H1 (cell line): ENCODE measurements around the gene TTC21A. TPM values are rescaled to one million over a fixed set of nuclear protein-coding genes. Genes with fewer than 3 reads are reported as not detected.

Experiments
- CTCF ChIA-PET: fragments of 300-600 bp; sonication (Branson Sonifier 250); formaldehyde crosslinking; loops from one replicate; lab custom pipeline; 2021; ENCODE audit not compliant: partially characterized antibody; lab: Charles Lee
- POLR2A ChIA-PET: fragments of 300-600 bp; sonication (Branson Sonifier 250); formaldehyde crosslinking; loops from one replicate; lab custom pipeline; 2021; ENCODE audit warnings: inconsistent platforms; ENCODE audit not compliant: partially characterized antibody; lab: Charles Lee
- DNase-seq, 2 experiments: peaks; one replicate each; pipeline versions ENCODE4 v3.0.0 to v3.0.0-alpha.2; 2010 to 2022; ENCODE audit warnings: low spot score in 2 of 2, low read depth in 1 of 2, mixed read lengths in 1 of 2
- FAIRE-seq: peaks from 2 replicates; lab custom pipeline; 2011; peaks lifted over from hg19 to GRCh38; lab: Jason Lieb, UNC
- H2AFZ ChIP-seq: 2 replicates; pipeline ENCODE4 v1.8.1; 2012; ENCODE audit warnings: low read length, inconsistent platforms
- H2AK5ac ChIP-seq: 2 replicates; pipeline ENCODE4 v1.6.1; 2013; ENCODE audit warnings: low read depth, low read length
- H2BK120ac ChIP-seq: replicated peaks from 2 replicates; pipeline ENCODE3; 2013; ENCODE audit warnings: low read depth, low read length, inconsistent platforms
- H2BK12ac ChIP-seq: 2 replicates; pipeline ENCODE4 v1.6.1; 2013; ENCODE audit warnings: low read depth, low read length
- H2BK15ac ChIP-seq: 2 replicates; pipeline ENCODE4 v1.6.1; 2013; ENCODE audit warnings: low read length
- H2BK20ac ChIP-seq: 2 replicates; pipeline ENCODE4 v1.6.1; 2013; ENCODE audit warnings: low read length
- H2BK5ac ChIP-seq: 2 replicates; pipeline ENCODE4 v1.6.1; 2013; ENCODE audit warnings: low read depth, low read length
- H3K14ac ChIP-seq: 2 replicates; pipeline ENCODE4 v1.6.1; 2013; ENCODE audit warnings: inconsistent platforms; ENCODE audit not compliant: insufficient read length
- H3K18ac ChIP-seq: 2 replicates; pipeline ENCODE4 v1.6.1; 2013; ENCODE audit warnings: low read length; ENCODE audit errors: extremely low read depth
- H3K23ac ChIP-seq: 2 replicates; pipeline ENCODE4 v1.6.1; 2013; ENCODE audit warnings: inconsistent platforms; ENCODE audit not compliant: insufficient read length
- H3K23me2 ChIP-seq: 2 replicates; pipeline ENCODE4 v1.6.1; 2013; ENCODE audit warnings: low read depth, low read length
- H3K27ac ChIP-seq: 2 replicates; pipeline ENCODE4 v1.6.1; 2011; ENCODE audit warnings: low read depth, low read length, inconsistent platforms
- H3K27me3 ChIP-seq, 4 experiments: replicated peaks in 1 of 4; 1 replicate in 1 of 4; 2 replicates in 3 of 4; pipeline versions ENCODE4 v1.6.1 to v1.8.1; 2011 to 2013; ENCODE audit warnings: low read length in 3 of 4, mild to moderate bottlenecking in 3 of 4, inconsistent platforms in 2 of 4, mixed read lengths in 2 of 4, moderate library complexity in 1 of 4; ENCODE audit not compliant: control insufficient read depth in 3 of 4, insufficient read depth in 3 of 4; ENCODE audit errors: extremely low read depth in 1 of 4
- H3K36me3 ChIP-seq, 4 experiments: 2 replicates each; pipeline versions ENCODE4 v1.6.1 to v1.8.1; 2011 to 2013; ENCODE audit warnings: mild to moderate bottlenecking in 4 of 4, low read length in 3 of 4, moderate library complexity in 2 of 4, control low read depth in 1 of 4, inconsistent platforms in 1 of 4; ENCODE audit not compliant: insufficient read depth in 4 of 4, control insufficient read depth in 2 of 4
- H3K4ac ChIP-seq: replicated peaks from 2 replicates; pipeline ENCODE3; 2013; ENCODE audit warnings: low read length, low read depth, mixed read lengths, inconsistent platforms; ENCODE audit not compliant: insufficient read length
- H3K4me1 ChIP-seq, 4 experiments: replicated peaks in 1 of 4; 1 replicate in 1 of 4; 2 replicates in 3 of 4; pipeline versions ENCODE4 v1.6.1 to v1.8.1; 2011 to 2013; ENCODE audit warnings: low read length in 3 of 4, inconsistent platforms in 2 of 4, mixed read lengths in 1 of 4; ENCODE audit not compliant: insufficient read depth in 4 of 4, control insufficient read depth in 3 of 4
- H3K4me2 ChIP-seq, 2 experiments: 2 replicates each; pipeline versions ENCODE4 v1.6.1 to v1.8.1; 2011 to 2013; ENCODE audit warnings: low read depth in 2 of 2, low read length in 2 of 2, control low read depth in 1 of 2, inconsistent platforms in 1 of 2, mild to moderate bottlenecking in 1 of 2; ENCODE audit not compliant: insufficient read depth in 1 of 2
- H3K4me3 ChIP-seq, 4 experiments: fragments of 200-600, 300-600 bp in 1 of 4; sonication (generic), shearing (Covaris generic), sonication (Bioruptor Twin) in 1 of 4; 2 replicates each; pipeline versions ENCODE4 v1.5.1 to v1.8.1; 2011 to 2016; ENCODE audit warnings: low read length in 4 of 4, low read depth in 3 of 4, control low read depth in 2 of 4, inconsistent platforms in 2 of 4, mild to moderate bottlenecking in 2 of 4, mixed read lengths in 1 of 4, moderate library complexity in 1 of 4; ENCODE audit not compliant: insufficient read depth in 2 of 4; ENCODE audit errors: extremely low read depth in 1 of 4
- H3K56ac ChIP-seq: replicated peaks from 2 replicates; pipeline ENCODE3; 2013; ENCODE audit warnings: low read depth, mild to moderate bottlenecking, mixed read lengths, low read length, inconsistent platforms; ENCODE audit not compliant: insufficient read length
- H3K79me1 ChIP-seq: 2 replicates; pipeline ENCODE4 v1.6.1; 2013; ENCODE audit warnings: low read depth, low read length, control low read depth
- H3K79me2 ChIP-seq, 2 experiments: 2 replicates each; pipeline versions ENCODE4 v1.6.1 to v1.8.1; 2012 to 2013; ENCODE audit warnings: low read length in 2 of 2, mild to moderate bottlenecking in 2 of 2, inconsistent platforms in 1 of 2; ENCODE audit not compliant: insufficient read depth in 2 of 2, control insufficient read depth in 1 of 2
- H3K9ac ChIP-seq, 4 experiments: replicated peaks in 1 of 4; 1 replicate in 1 of 4; 2 replicates in 3 of 4; pipeline versions ENCODE4 v1.6.1 to v1.8.1; 2011 to 2013; ENCODE audit warnings: low read depth in 3 of 4, low read length in 3 of 4, control low read depth in 2 of 4, mild to moderate bottlenecking in 2 of 4, moderate library complexity in 2 of 4, inconsistent platforms in 1 of 4; ENCODE audit errors: extremely low read depth in 1 of 4
- H3K9me3 ChIP-seq, 2 experiments: 2 replicates each; pipeline versions ENCODE4 v1.6.1 to v1.8.1; 2012 to 2013; ENCODE audit warnings: mild to moderate bottlenecking in 2 of 2, moderate library complexity in 2 of 2, control low read depth in 1 of 2, inconsistent platforms in 1 of 2, low read depth in 1 of 2, low read length in 1 of 2, mixed read lengths in 1 of 2; ENCODE audit not compliant: insufficient read depth in 2 of 2
- H4K20me1 ChIP-seq, 2 experiments: replicated peaks in 1 of 2; 2 replicates each; pipeline versions ENCODE3 to v1.8.1; 2011 to 2013; ENCODE audit warnings: inconsistent platforms in 2 of 2, low read length in 2 of 2, mild to moderate bottlenecking in 1 of 2; ENCODE audit not compliant: insufficient read depth in 2 of 2, control insufficient read depth in 1 of 2
- H4K5ac ChIP-seq: 2 replicates; pipeline ENCODE4 v1.6.1; 2013; ENCODE audit warnings: low read length, low read depth, mixed read lengths, inconsistent platforms; ENCODE audit not compliant: insufficient read length
- H4K8ac ChIP-seq: 2 replicates; pipeline ENCODE4 v1.8.0; 2013; ENCODE audit warnings: mild to moderate bottlenecking, moderate library complexity, low read length, inconsistent platforms; ENCODE audit not compliant: insufficient read depth; ENCODE audit errors: extremely low read depth
- H4K91ac ChIP-seq: replicated peaks from 2 replicates; pipeline ENCODE3; 2013; ENCODE audit warnings: low read length, mixed read lengths, inconsistent platforms; ENCODE audit not compliant: insufficient read length
- ASH2L ChIP-seq: fragments of 200-600, 300-600 bp; sonication (generic); IDR thresholded peaks from one replicate; pipeline ENCODE4 v1.7.1; 2017; ENCODE audit warnings: low read length
- BCL11A ChIP-seq, 2 experiments: IDR thresholded peaks; one replicate each; pipeline ENCODE4 v1.6.1; 2011; ENCODE audit warnings: low read depth in 2 of 2, low read length in 2 of 2, mild to moderate bottlenecking in 2 of 2
- CHD1 ChIP-seq: IDR thresholded peaks from 2 replicates; pipeline ENCODE4 v1.6.1; 2012; ENCODE audit warnings: low read depth, low read length, improper control_type of control experiment
- CHD2 ChIP-seq: IDR thresholded peaks from 2 replicates; pipeline ENCODE4 v1.6.1; 2012; ENCODE audit warnings: low read length, improper control_type of control experiment
- CTBP2 ChIP-seq: IDR thresholded peaks from 2 replicates; pipeline ENCODE4 v1.7.0; 2011; ENCODE audit warnings: borderline replicate concordance, mild to moderate bottlenecking, moderate library complexity, mixed read lengths, low read length; ENCODE audit not compliant: insufficient read depth, insufficient read length
- FOSL1 ChIP-seq: IDR thresholded peaks from 2 replicates; pipeline ENCODE4 v1.6.1; 2011; ENCODE audit warnings: mild to moderate bottlenecking, low read depth, low read length, moderate library complexity; ENCODE audit not compliant: insufficient read depth
- GABPA ChIP-seq: IDR thresholded peaks from 2 replicates; pipeline ENCODE4 v1.6.1; 2011; ENCODE audit warnings: mild to moderate bottlenecking, low read length, moderate library complexity, borderline replicate concordance; ENCODE audit not compliant: insufficient read depth
- JUND ChIP-seq: IDR thresholded peaks from 2 replicates; pipeline ENCODE4 v1.6.1; 2011; ENCODE audit warnings: mild to moderate bottlenecking, improper control_type of control experiment, low read length
- MAFK ChIP-seq: IDR thresholded peaks from 2 replicates; pipeline ENCODE4 v1.6.1; 2012; ENCODE audit warnings: low read depth, mild to moderate bottlenecking, improper control_type of control experiment, low read length
- NANOG ChIP-seq: IDR thresholded peaks from 2 replicates; pipeline ENCODE4 v1.6.1; 2011; ENCODE audit warnings: low read length, low read depth, mild to moderate bottlenecking, inconsistent platforms; ENCODE audit not compliant: insufficient read depth, poor library complexity, severe bottlenecking
- NRF1 ChIP-seq: IDR thresholded peaks from 2 replicates; pipeline ENCODE4 v1.6.1; 2011; ENCODE audit warnings: mild to moderate bottlenecking, low read depth, low read length, improper control_type of control experiment
- POLR2AphosphoS5 ChIP-seq: IDR thresholded peaks from 2 replicates; pipeline ENCODE4 v1.6.1; 2011; ENCODE audit warnings: low read depth, low read length
- SRF ChIP-seq: IDR thresholded peaks from 2 replicates; pipeline ENCODE4 v1.6.1; 2011; ENCODE audit warnings: mild to moderate bottlenecking, low read depth, low read length, moderate library complexity
- WGBS, 2 experiments: shearing (Covaris generic) in 1 of 2; methylation state at CpG; one replicate each; pipeline versions ENCODE4 v1.1.6 to v1.1.7; 2013 to 2015; ENCODE audit warnings: low lambda C conversion rate in 2 of 2, mixed read lengths in 2 of 2, inconsistent platforms in 1 of 2, low coverage in 1 of 2, missing lambda C conversion rate in 1 of 2; ENCODE audit not compliant: insufficient replicate concordance in 2 of 2, insufficient coverage in 1 of 2, insufficient read length in 1 of 2; ENCODE audit errors: extremely low coverage in 1 of 2, missing lambda C conversion rate in 1 of 2; 5-methylcytosine and 5-hydroxymethylcytosine counted together
- polyA plus RNA-seq, 7 experiments: library from polyadenylated mRNA; depleted of rRNA in 3 of 7; stranded (reverse) in 5 of 7; unstranded in 2 of 7; fragments of >200 nt in 5 of 7; fragments of 200-250 nt in 2 of 7; gene quantifications; 1 replicate in 5 of 7; 2 replicates in 1 of 7; 4 replicates in 1 of 7; pipeline versions ENCODE4 v1.2.1 to v1.2.3, GENCODE V29; 2011 to 2013; ENCODE audit warnings: missing spikeins in 2 of 7, mixed read lengths in 2 of 7
- total RNA-seq: library from RNA; stranded (reverse); fragmentation: NEBNext Ultra II Directional; extraction: Animal tissue kit (Norgen Biotek cat#: 25700); gene quantifications from 2 replicates; pipeline ENCODE4 v1.2.1, GENCODE V29; 2021

The TTC21A gene
- total and polyA plus RNA-seq, 2 of the 8 experiments (the other 6 are each of a cell fraction or from before 2014, with no cell fraction given), result 2.3 to 2.8 TPM

DNA sequence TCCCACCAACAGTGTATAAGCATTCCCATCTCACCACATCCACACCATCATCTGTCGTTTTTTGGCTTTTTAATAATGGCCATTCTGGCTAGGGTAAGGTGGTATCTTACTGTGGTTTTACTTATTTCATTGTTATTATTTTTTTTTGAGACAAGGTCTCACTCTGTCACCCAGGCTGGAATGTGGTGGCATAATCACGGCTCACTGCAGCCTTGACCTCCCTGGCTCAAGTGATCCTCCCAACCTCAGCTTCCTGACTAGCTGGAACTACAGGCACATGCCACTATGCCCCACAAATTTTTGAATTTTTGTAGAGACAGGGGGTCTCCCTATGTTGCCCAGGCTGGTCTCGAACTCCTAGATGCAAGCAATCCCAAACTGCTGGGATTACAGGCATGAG lies 56.9 kb downstream of the TTC21A start:
- no peaks in the 10 kb centered on the region for H3K36me3 ChIP-seq
- TF ChIP-seq CHD2 (no peak), CHD1 (no peak), GABPA (no peak), POLR2AphosphoS5 (no peak), BCL11A (IDR thresholded peaks at IDR 0.05; ENCODE audit: low read depth in 2 of 2, low read length in 2 of 2) (no peak), NRF1 (no peak), JUND (no peak), FOSL1 (no peak), CTBP2 (no peak), ASH2L (no peak), MAFK (no peak), NANOG (no peak), SRF (no peak)
- no peak overlapping the region for H3K4me3 ChIP-seq
- H4K5ac ChIP-seq, result no peak overlapping the region
- FAIRE-seq (no peak), DNase-seq (no peak)
- H2AFZ ChIP-seq, result no peak overlapping the region
- no peaks in the 10 kb centered on the region for H3K27me3 ChIP-seq
- POLR2A ChIA-PET, result no interaction called here
- H2BK5ac ChIP-seq, result no peak overlapping the region
- H3K79me1 ChIP-seq, result no peaks in the 10 kb centered on the region
- H3K4me2 ChIP-seq, result no peak overlapping the region
- H2BK120ac ChIP-seq, result no peak overlapping the region
- H3K23ac ChIP-seq, result no peak overlapping the region
- H3K27ac ChIP-seq, result no peak overlapping the region
- no peak overlapping the region for H3K14ac ChIP-seq
- CTCF ChIA-PET, result interaction anchor here (1.0 kb wide), 1 partner anchor 124 kb away, joined by 3 read pairs; no protein-coding TSS in a partner anchor
- no peaks in the 10 kb centered on the region for H3K79me2 ChIP-seq
- no peak overlapping the region for H3K56ac ChIP-seq
- no peaks in the 10 kb centered on the region for H3K23me2 ChIP-seq
- no peaks in the 10 kb centered on the region for H4K20me1 ChIP-seq
- H3K18ac ChIP-seq, result no peak overlapping the region
- no peak overlapping the region for H3K4ac ChIP-seq
- peaks cover 0 to 2% of the 10 kb centered on the region in 2 experiments; a peak in 1 of 4 replicates for H3K9me3 ChIP-seq
- H3K9ac ChIP-seq, result no peak overlapping the region
- no peak overlapping the region for H4K91ac ChIP-seq
- no peak overlapping the region for H4K8ac ChIP-seq
- H3K4me1 ChIP-seq, result peaks cover 0 to 3% (median 0%) of the 10 kb centered on the region in 4 experiments; a peak in 3 of 7 replicates
- H2BK20ac ChIP-seq, result no peak overlapping the region
- 86% methylated on average over 3 of the region's 3 CpGs; no CpG with 5 or more reads in 1 of the 2 experiments for WGBS, 2 experiments
- H2AK5ac ChIP-seq, result no peak overlapping the region
- no peak overlapping the region for H2BK15ac ChIP-seq
- H2BK12ac ChIP-seq, result no peak overlapping the region
